ENCODE measurements around the gene TAOK1. TPM values are rescaled to one million over a fixed set of nuclear protein-coding genes. Genes with fewer than 3 reads are reported as not detected.

TAOK1 gene
- polyA plus RNA-seq, 2 of the 4 experiments (the other 2 are of a cell fraction), result 18.2 to 46.7 TPM

DNA sequence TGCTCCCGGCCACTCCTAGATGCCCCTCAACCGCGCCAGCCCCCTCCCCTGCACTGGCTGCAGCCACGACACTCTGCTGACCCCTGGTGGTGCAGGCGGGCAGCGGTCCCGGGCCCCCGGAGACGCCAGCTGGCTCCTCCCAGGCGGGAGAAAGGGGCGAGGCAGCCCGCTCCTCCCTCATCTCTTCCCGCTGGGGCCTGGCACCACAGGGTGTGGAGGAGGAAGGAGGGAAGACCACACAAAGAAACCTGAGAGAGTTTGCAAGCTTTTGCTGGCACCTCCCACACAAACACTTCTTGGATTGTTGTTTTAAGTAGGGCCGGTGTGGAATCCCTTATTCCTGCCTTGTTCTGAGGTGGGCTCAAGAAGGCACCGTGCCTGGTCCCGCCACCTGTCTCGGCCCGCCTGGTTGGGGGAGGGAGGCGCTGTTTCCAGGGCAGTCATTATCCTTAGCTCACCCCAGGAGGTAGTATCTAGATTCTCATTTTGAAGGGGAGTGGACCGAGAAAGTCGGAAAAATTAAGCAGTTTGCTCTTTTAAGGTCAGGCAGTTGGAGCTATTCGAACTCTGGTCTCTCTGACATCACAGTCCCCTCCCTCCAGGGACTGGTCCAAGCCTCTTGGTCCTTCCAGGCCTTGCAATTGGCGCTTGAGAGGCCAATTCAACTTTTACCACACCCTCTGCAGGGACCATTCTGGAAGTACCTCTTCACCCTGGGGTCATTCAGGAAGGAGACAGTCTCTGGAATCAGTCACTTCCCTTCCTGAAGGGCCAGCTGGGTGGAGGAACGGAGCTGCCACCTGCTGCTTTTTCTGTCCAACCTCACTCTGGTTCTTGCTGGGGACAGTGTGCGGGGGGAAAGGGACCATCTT lies 201.8 kb downstream of the TAOK1 start (continued):
- TF ChIP-seq TFCP2L1 (CRISPR knock-in tag; IDR thresholded peaks at IDR 0.05) (peak; percentile 63; the same call in 1 of the 2 replicates), KDM1A (IDR thresholded peaks at IDR 0.05; ENCODE audit: low read depth) (no peak), MAFK (IDR thresholded peaks at IDR 0.05; ENCODE audit: partially characterized antibody) (no peak), SREBF2 (IDR thresholded peaks at IDR 0.05) (no peak), EP300 (IDR thresholded peaks at IDR 0.05) (no peak), RAD21 (conservative IDR thresholded peaks at IDR 0.05 in 1 of 2, IDR thresholded peaks at IDR 0.05 in 1 of 2) (peak; percentile 93 to 98), FOXS1 (CRISPR knock-in tag; IDR thresholded peaks at IDR 0.05) (no peak), ZFP36 (IDR thresholded peaks at IDR 0.05; ENCODE audit: borderline replicate concordance, partially characterized antibody) (no peak), NFE2L2 (conservative IDR thresholded peaks at IDR 0.05; ENCODE audit: low read length) (no peak), RNF2 (IDR thresholded peaks at IDR 0.05; ENCODE audit: borderline replicate concordance, low read depth) (no peak), HDAC2 (IDR thresholded peaks at IDR 0.05) (no peak), TP53 (CRISPR knock-in tag; IDR thresholded peaks at IDR 0.05) (no peak), FOSL2 (IDR thresholded peaks at IDR 0.05) (no peak), FOSL2 (CRISPR knock-in tag; IDR thresholded peaks at IDR 0.05) (no peak)
- TF ChIP-seq, protein P1, sequence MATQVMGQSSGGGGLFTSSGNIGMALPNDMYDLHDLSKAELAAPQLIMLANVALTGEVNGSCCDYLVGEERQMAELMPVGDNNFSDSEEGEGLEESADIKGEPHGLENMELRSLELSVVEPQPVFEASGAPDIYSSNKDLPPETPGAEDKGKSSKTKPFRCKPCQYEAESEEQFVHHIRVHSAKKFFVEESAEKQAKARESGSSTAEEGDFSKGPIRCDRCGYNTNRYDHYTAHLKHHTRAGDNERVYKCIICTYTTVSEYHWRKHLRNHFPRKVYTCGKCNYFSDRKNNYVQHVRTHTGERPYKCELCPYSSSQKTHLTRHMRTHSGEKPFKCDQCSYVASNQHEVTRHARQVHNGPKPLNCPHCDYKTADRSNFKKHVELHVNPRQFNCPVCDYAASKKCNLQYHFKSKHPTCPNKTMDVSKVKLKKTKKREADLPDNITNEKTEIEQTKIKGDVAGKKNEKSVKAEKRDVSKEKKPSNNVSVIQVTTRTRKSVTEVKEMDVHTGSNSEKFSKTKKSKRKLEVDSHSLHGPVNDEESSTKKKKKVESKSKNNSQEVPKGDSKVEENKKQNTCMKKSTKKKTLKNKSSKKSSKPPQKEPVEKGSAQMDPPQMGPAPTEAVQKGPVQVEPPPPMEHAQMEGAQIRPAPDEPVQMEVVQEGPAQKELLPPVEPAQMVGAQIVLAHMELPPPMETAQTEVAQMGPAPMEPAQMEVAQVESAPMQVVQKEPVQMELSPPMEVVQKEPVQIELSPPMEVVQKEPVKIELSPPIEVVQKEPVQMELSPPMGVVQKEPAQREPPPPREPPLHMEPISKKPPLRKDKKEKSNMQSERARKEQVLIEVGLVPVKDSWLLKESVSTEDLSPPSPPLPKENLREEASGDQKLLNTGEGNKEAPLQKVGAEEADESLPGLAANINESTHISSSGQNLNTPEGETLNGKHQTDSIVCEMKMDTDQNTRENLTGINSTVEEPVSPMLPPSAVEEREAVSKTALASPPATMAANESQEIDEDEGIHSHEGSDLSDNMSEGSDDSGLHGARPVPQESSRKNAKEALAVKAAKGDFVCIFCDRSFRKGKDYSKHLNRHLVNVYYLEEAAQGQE (IDR thresholded peaks at IDR 0.05), result no peak
- TF ChIP-seq, protein P2, sequence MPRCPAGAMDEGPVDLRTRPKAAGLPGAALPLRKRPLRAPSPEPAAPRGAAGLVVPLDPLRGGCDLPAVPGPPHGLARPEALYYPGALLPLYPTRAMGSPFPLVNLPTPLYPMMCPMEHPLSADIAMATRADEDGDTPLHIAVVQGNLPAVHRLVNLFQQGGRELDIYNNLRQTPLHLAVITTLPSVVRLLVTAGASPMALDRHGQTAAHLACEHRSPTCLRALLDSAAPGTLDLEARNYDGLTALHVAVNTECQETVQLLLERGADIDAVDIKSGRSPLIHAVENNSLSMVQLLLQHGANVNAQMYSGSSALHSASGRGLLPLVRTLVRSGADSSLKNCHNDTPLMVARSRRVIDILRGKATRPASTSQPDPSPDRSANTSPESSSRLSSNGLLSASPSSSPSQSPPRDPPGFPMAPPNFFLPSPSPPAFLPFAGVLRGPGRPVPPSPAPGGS (IDR thresholded peaks at IDR 0.05), result no peak

DNA sequence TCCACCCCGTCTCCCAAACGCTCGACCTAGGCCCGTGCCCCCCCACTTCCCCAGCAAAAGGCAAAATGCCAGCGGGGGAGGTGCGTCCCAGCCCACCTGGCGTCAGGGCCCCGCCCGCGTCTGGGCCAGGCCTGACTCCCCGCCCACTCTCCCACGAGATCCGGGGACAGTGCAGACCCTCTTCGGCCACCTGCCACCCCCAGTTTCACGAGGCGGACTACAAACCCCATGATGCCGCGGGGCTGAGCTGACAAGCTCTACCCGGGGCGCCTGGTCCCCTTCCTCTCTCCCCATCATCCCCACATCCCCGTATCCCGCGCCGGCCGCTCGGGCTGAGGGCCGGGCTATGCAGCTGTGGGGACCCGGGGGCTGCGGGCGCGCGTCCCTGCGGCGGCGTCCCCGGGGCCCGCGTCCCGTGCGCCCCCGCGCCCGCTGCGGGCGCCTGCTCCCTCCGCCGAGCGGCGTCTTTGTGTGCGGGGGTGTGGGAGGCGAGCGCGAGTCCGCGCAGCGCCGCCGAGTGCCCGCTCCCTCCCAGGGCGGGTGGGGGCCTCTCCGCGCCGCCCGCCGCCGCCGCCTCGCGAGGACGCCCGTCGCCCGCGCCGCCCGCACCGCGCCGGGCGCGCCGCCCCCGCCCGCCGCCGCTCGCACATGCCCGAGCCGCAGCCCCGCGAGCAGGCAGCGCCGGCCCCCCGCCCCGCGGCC lies 202.8 kb downstream of the TAOK1 start, which contains the start of gene ANKRD13B:
ANKRD13B (plus strand) TSS at position 283 of the 702 bp plus-strand sequence. CDS start 490 bp downstream, outside the sequence.
- ChIA-PET CTCF (interaction anchor here (0.6 to 11.5 kb wide), 24 partner anchors 8 to 640 kb away, joined by 3 to 474 read pairs (median 4); partner anchors contain the start of genes ABHD15 and TP53I13), POLR2A (interaction anchor here (0.5 to 3.0 kb wide), 8 partner anchors 9 to 642 kb away, joined by 3 to 21 read pairs (median 4); partner anchors contain the start of genes ABHD15, NUFIP2, PHF12 and TP53I13)
- ATAC-seq (peak in 1 of 2 experiments; percentile 9; a peak in 2 of 6 replicates), DNase-seq (ENCODE audit: low read depth in 1 of 2, low spot score in 1 of 2) (peak in 1 of 2 experiments; percentile 66), FAIRE-seq (no peak)
- peak within 1 kb of the TSS; percentile 95 for H3K4me2 ChIP-seq
- WGBS (ENCODE audit: missing lambda C conversion rate), result 2% methylated on average over 12 of the region's 96 CpGs
- H3K9me3 ChIP-seq, result no peaks in the 10 kb centered on the region
- peak within 1 kb of the TSS; percentile 95 to 96 for H3K27ac ChIP-seq
- H3K4me1 ChIP-seq, result peaks cover 41% of the 10 kb centered on the region
- peak within 1 kb of the TSS; percentile 82 for H3K4me3 ChIP-seq
- TF ChIP-seq, protein P3, sequence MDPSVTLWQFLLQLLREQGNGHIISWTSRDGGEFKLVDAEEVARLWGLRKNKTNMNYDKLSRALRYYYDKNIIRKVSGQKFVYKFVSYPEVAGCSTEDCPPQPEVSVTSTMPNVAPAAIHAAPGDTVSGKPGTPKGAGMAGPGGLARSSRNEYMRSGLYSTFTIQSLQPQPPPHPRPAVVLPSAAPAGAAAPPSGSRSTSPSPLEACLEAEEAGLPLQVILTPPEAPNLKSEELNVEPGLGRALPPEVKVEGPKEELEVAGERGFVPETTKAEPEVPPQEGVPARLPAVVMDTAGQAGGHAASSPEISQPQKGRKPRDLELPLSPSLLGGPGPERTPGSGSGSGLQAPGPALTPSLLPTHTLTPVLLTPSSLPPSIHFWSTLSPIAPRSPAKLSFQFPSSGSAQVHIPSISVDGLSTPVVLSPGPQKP (IDR thresholded peaks at IDR 0.05; ENCODE audit: low read depth, low read length), result no peak
- TF ChIP-seq RCOR1 (IDR thresholded peaks at IDR 0.05; ENCODE audit: low read depth, low read length) (no peak), GATA3 (IDR thresholded peaks at IDR 0.05; ENCODE audit: borderline replicate concordance) (no peak), CBX8 (IDR thresholded peaks at IDR 0.05) (no peak), HDAC2 (IDR thresholded peaks at IDR 0.05) (no peak), EHMT2 (IDR thresholded peaks at IDR 0.05; ENCODE audit: low read depth) (no peak), NFE2L2 (conservative IDR thresholded peaks at IDR 0.05; ENCODE audit: low read length) (no peak), MAFK (IDR thresholded peaks at IDR 0.05; ENCODE audit: partially characterized antibody) (no peak), FOSL2 (IDR thresholded peaks at IDR 0.05) (no peak), FOSL2 (CRISPR knock-in tag; IDR thresholded peaks at IDR 0.05) (no peak), POLR2A (IDR thresholded peaks at IDR 0.05; ENCODE audit: low read length) (peak; percentile 15; the same call in 1 of the 2 replicates), CHD4 (IDR thresholded peaks at IDR 0.05; ENCODE audit: borderline replicate concordance) (0 out of 2 replicates have a peak, but pooled peaks have one; percentile 37)
- TF ChIP-seq, protein P1 (IDR thresholded peaks at IDR 0.05), result peak; percentile 28; the same call in 1 of the 2 replicates
- TF ChIP-seq, protein P4, sequence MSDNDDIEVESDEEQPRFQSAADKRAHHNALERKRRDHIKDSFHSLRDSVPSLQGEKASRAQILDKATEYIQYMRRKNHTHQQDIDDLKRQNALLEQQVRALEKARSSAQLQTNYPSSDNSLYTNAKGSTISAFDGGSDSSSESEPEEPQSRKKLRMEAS (IDR thresholded peaks at IDR 0.05), result peak; percentile 34; the same call in 1 of the 2 replicates
- TF ChIP-seq, protein P5, sequence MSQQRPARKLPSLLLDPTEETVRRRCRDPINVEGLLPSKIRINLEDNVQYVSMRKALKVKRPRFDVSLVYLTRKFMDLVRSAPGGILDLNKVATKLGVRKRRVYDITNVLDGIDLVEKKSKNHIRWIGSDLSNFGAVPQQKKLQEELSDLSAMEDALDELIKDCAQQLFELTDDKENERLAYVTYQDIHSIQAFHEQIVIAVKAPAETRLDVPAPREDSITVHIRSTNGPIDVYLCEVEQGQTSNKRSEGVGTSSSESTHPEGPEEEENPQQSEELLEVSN (IDR thresholded peaks at IDR 0.05; ENCODE audit: borderline replicate concordance, low read depth), result no peak
